Fibroblast of the aortic adventitia (primary cell): ENCODE results near the gene SH3TC2. TPM values are rescaled to one million over a fixed set of nuclear protein-coding genes. Genes with fewer than 3 reads are reported as not detected.

ENCODE experiments used
- DNase-seq: peaks from one replicate; pipeline ENCODE4 v3.0.0-alpha.2; 2010; ENCODE audit warnings: low read depth
- H3K4me3 ChIP-seq: 2 replicates; pipeline ENCODE4 v1.5.1; 2011; ENCODE audit warnings: low read depth, mild to moderate bottlenecking, control low read depth, low read length, moderate library complexity
- total RNA-seq: library from RNA; depleted of rRNA; stranded (reverse); fragments of >200 nt; gene quantifications from 2 replicates; pipeline ENCODE4 v1.2.3, GENCODE V29; 2012; ENCODE audit warnings: low replicate concordance
- TF ChIP-seq, protein P1 (sequence below): IDR thresholded peaks from 2 replicates; pipeline ENCODE4 v1.5.1; 2011; ENCODE audit warnings: mild to moderate bottlenecking, low read length, control low read depth, inconsistent platforms; ENCODE audit not compliant: insufficient read depth

Gene SH3TC2
- total RNA-seq, 1 donor = 4.1 TPM

DNA sequence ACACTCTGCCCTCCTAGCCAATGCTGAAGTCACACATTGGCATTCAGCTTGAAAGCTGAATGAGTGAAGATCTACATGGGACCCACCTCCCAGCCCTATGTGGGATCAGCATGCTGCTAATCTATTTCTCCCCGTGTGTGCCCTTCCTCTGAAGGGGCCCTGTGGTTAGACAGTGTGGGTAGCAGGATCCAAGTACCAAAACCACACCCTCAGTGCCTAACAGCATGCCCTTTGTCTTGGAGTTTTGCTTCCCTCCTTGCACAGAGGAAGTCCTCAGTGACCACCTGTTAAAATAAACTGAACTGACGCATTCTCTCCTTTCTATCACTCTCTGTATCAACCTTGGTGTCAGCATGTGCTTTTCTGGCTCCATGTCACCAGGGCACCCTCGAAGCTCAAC, 25.0 kb downstream of the SH3TC2 start:
- TF ChIP-seq, protein P1, sequence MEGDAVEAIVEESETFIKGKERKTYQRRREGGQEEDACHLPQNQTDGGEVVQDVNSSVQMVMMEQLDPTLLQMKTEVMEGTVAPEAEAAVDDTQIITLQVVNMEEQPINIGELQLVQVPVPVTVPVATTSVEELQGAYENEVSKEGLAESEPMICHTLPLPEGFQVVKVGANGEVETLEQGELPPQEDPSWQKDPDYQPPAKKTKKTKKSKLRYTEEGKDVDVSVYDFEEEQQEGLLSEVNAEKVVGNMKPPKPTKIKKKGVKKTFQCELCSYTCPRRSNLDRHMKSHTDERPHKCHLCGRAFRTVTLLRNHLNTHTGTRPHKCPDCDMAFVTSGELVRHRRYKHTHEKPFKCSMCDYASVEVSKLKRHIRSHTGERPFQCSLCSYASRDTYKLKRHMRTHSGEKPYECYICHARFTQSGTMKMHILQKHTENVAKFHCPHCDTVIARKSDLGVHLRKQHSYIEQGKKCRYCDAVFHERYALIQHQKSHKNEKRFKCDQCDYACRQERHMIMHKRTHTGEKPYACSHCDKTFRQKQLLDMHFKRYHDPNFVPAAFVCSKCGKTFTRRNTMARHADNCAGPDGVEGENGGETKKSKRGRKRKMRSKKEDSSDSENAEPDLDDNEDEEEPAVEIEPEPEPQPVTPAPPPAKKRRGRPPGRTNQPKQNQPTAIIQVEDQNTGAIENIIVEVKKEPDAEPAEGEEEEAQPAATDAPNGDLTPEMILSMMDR = no peak
- DNase-seq = no peak
- H3K4me3 ChIP-seq = no peak overlapping the region

DNA sequence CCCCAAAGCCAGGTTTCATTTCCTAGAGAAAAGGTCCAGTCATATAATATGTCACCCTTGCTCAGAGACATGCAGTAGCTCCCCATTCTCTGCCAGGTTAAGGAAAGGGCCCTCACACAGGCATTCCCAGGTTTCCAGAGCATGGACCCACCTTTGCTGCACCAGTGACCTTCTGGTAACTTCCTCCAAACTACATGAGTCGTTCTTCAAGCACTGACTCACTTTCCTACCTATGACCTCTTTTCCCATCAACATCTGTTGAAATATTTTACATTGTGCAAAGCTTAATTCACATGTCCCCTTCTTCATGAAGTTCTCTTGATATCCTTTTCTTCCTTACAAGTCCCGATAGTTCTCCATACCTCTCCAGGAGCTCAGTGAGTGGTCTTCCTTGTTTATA, 25.9 kb downstream of the SH3TC2 start:
- TF ChIP-seq, protein P1 = no peak
- no peak overlapping the region for H3K4me3 ChIP-seq
- no peak for DNase-seq

DNA sequence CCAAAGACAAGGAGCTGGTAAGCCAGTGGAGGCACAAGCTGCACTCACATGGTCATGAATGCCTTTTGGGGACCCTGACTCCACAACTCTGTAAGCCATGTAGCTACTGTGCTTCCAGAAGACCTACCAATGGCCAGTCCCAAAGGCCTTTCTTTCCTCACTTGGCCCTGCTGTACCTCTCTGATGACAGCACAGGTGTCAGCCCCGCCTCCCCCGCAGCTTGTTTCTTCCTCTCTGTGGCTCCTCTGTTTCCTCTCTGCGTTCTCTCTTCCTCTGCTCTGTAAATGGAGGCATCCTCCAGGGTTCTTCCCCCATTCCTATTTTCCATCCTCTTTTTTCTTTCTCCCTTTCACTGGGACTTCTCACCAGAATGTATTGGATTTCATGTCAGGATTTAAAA, 26.7 kb downstream of the SH3TC2 start:
- no peak for DNase-seq
- no peak overlapping the region for H3K4me3 ChIP-seq
- TF ChIP-seq, protein P1 = no peak

DNA sequence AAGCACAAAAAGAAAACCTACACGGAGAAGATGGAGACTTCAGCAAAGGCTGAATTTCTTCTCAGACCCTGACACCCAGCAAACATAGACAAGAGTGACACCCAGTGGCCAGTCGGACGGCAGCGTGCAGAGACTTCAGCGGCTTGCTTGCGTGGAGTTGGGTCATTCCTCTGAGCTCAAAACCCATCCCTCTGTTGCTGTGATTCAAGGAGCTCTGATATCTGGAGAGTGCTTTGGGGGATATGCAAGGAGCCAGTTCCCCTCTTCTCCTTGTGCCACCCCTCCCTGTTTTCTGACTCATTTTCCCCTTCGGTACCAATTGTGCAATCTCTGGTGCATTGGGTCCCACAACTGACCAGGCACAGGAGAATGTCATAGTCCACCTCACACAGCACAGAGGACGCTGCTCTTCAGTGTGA, 27.5 kb downstream of the SH3TC2 start:
- DNase-seq = peak; percentile 87
- TF ChIP-seq, protein P1 = peak; percentile 94

DNA sequence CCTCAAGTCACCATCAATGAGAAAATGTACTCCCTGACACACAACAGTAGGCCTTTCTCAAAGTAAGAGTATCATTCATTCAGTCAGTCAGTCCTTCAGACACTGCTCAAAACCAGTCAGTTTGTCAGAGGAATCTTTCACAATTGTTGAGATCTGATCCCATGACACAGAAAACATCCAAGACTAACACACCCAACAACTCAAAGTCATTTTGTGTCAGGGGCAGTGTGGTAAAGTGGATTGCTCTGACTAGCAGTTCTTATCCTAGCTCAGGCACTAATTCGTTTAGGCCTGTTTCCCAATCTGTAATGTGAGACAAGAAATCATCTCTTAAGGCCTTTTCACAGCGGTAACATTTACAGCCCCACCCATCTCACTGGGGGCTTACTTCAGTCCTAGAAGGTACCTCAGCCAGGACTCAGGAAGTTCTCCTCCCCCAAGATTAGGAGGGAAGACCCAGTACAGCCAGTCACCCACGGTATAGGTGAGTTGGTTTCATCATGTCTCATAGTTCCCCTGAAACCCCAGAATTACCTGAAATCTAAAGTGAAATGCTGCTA, 31.9 kb downstream of the SH3TC2 start:
- H3K4me3 ChIP-seq = no peak overlapping the region
- DNase-seq = no peak
- TF ChIP-seq, protein P1 = no peak

More for the DNA sequence above, 27.5 kb downstream of the SH3TC2 start:
- H3K4me3 ChIP-seq = no peak overlapping the region

DNA sequence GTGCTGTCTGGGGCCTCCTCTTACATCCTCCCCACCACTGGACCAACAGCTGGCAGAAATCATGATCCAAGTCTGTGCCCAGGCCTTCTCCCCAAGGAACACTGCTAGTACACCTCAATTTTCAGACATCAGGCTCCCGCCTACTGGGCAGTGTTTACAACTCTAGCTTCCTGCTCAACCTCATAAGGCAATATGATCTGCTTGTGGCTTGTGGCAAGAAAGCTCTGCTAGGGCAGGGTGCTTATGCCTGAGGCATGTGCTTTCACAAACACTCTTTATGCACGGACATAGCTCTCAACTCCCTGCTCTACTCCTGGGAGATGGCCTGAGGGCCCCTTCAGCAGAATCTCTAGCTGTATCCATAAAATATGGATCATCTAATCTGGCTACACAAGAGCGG, 32.5 kb downstream of the SH3TC2 start:
- H3K4me3 ChIP-seq = no peak overlapping the region
- no peak for DNase-seq

More for the DNA sequence above, 32.5 kb downstream of the SH3TC2 start:
- TF ChIP-seq, protein P1 = no peak
